IMR-90 (cell line): Measurements from ENCODE around the gene MYO7B. TPM values are rescaled to one million over a fixed set of nuclear protein-coding genes. Genes with fewer than 3 reads are reported as not detected.

Experiments
- ATAC-seq: fragments of 200-7000 bp; cut with Tn5 transposase; 2 replicates; pipeline ENCODE4 v1.9.1; 2020; ENCODE audit warnings: low read depth, mild to moderate bottlenecking, moderate library complexity
- BruUV-seq: library from RNA; stranded (reverse); fragments of 400-500 nt; replicated peaks from 2 replicates; lab custom pipeline; 2021; lab: Mats Ljungman, UMichigan
- CTCF ChIA-PET: fragments of 300-600 bp; formaldehyde crosslinking; extraction: SDS; loops from one replicate; lab custom pipeline; 2021; ENCODE audit warnings: antibody characterized with exemption; lab: Yijun Ruan, JAX
- POLR2A ChIA-PET: fragments of 300-600 bp; sonication (Branson Sonifier 250); formaldehyde crosslinking; loops from one replicate; lab custom pipeline; 2022; ENCODE audit warnings: antibody characterized with exemption; ENCODE audit not compliant: unreplicated experiment; lab: Charles Lee
- DNase-seq: peaks from one replicate; pipeline ENCODE4 v3.0.0; 2013
- H2AFZ ChIP-seq: replicated peaks from 2 replicates; pipeline ENCODE3; 2013; ENCODE audit warnings: low read length, mild to moderate bottlenecking; ENCODE audit not compliant: poor library complexity
- H2AK5ac ChIP-seq: 2 replicates; pipeline ENCODE4 v1.6.1; 2013; ENCODE audit warnings: low read depth, low read length, inconsistent platforms
- H2AK9ac ChIP-seq: replicated peaks from 2 replicates; pipeline ENCODE3; 2013; ENCODE audit warnings: mild to moderate bottlenecking, low read depth, low read length, moderate library complexity; ENCODE audit not compliant: poor library complexity
- H2BK120ac ChIP-seq: 2 replicates; pipeline ENCODE4 v1.6.1; 2013; ENCODE audit warnings: low read depth, low read length, inconsistent platforms
- H2BK15ac ChIP-seq: 3 replicates; pipeline ENCODE4 v1.6.1; 2013; ENCODE audit warnings: low read depth, low read length, inconsistent platforms
- H2BK20ac ChIP-seq: 2 replicates; pipeline ENCODE4 v1.6.1; 2013; ENCODE audit warnings: low read depth, mild to moderate bottlenecking, inconsistent platforms, low read length, moderate library complexity
- H2BK5ac ChIP-seq: 2 replicates; pipeline ENCODE4 v1.6.1; 2013; ENCODE audit warnings: mild to moderate bottlenecking, low read depth, low read length, inconsistent platforms; ENCODE audit not compliant: poor library complexity, severe bottlenecking
- H3K14ac ChIP-seq: replicated peaks from 2 replicates; pipeline ENCODE4 v1.6.1; 2013; ENCODE audit warnings: low read depth, low read length, inconsistent platforms
- H3K18ac ChIP-seq: 2 replicates; pipeline ENCODE4 v1.6.1; 2013; ENCODE audit warnings: low read depth, low read length, control low read depth
- H3K23ac ChIP-seq: 2 replicates; pipeline ENCODE4 v1.6.1; 2013; ENCODE audit warnings: low read depth, low read length, inconsistent platforms
- H3K27ac ChIP-seq: 2 replicates; pipeline ENCODE4 v1.5.1; 2013; ENCODE audit warnings: mild to moderate bottlenecking, control low read depth, low read length; ENCODE audit not compliant: insufficient read depth
- H3K27me3 ChIP-seq: 2 replicates; pipeline ENCODE4 v1.6.1; 2013; ENCODE audit warnings: low read length; ENCODE audit not compliant: control insufficient read depth, insufficient read depth
- H3K36me3 ChIP-seq: 2 replicates; pipeline ENCODE4 v1.6.1; 2013; ENCODE audit warnings: low read length, mixed read lengths; ENCODE audit not compliant: control insufficient read depth, insufficient read depth
- H3K4ac ChIP-seq: 2 replicates; pipeline ENCODE4 v1.6.1; 2013; ENCODE audit warnings: low read depth, low read length, inconsistent platforms
- H3K4me1 ChIP-seq: 2 replicates; pipeline ENCODE4 v1.6.1; 2013; ENCODE audit warnings: low read length, mixed read lengths; ENCODE audit not compliant: control insufficient read depth, insufficient read depth
- H3K4me2 ChIP-seq: 2 replicates; pipeline ENCODE4 v1.6.1; 2013; ENCODE audit warnings: low read depth, mild to moderate bottlenecking, control low read depth, low read length, moderate library complexity
- H3K4me3 ChIP-seq: 2 replicates; pipeline ENCODE4 v1.5.1; 2013; ENCODE audit warnings: low read depth, mild to moderate bottlenecking, control low read depth, low read length, moderate library complexity; ENCODE audit not compliant: insufficient read depth
- H3K56ac ChIP-seq: 2 replicates; pipeline ENCODE4 v1.6.1; 2013; ENCODE audit warnings: low read length, inconsistent platforms; ENCODE audit not compliant: insufficient read depth; ENCODE audit errors: extremely low read depth
- H3K79me1 ChIP-seq, 2 experiments: 2 replicates each; pipeline ENCODE4 v1.6.1; 2013; ENCODE audit warnings: low read length in 2 of 2, inconsistent platforms in 1 of 2, low read depth in 1 of 2
- H3K9ac ChIP-seq: 2 replicates; pipeline ENCODE4 v1.6.1; 2013; ENCODE audit warnings: low read depth, low read length, control low read depth
- H3K9me1 ChIP-seq: 2 replicates; pipeline ENCODE4 v1.6.1; 2013; ENCODE audit warnings: low read length, inconsistent platforms; ENCODE audit not compliant: insufficient read depth
- H3K9me3 ChIP-seq: 2 replicates; pipeline ENCODE4 v1.6.1; 2013; ENCODE audit warnings: low read length; ENCODE audit not compliant: control insufficient read depth, insufficient read depth
- H4K20me1 ChIP-seq: 2 replicates; pipeline ENCODE4 v1.6.1; 2013; ENCODE audit warnings: low read length, inconsistent platforms; ENCODE audit not compliant: insufficient read depth
- H4K5ac ChIP-seq: 2 replicates; pipeline ENCODE4 v1.6.1; 2013; ENCODE audit warnings: mild to moderate bottlenecking, low read depth, low read length, control low read depth
- H4K8ac ChIP-seq, 2 experiments: 2 replicates each; pipeline ENCODE4 v1.6.1; 2013; ENCODE audit warnings: low read depth in 2 of 2, low read length in 2 of 2, control low read depth in 1 of 2, inconsistent platforms in 1 of 2
- H4K91ac ChIP-seq: 2 replicates; pipeline ENCODE4 v1.6.1; 2013; ENCODE audit warnings: low read depth, low read length, inconsistent platforms; ENCODE audit not compliant: insufficient read depth
- MXI1 ChIP-seq: IDR thresholded peaks from 2 replicates; pipeline ENCODE4 v1.6.1; 2012; ENCODE audit warnings: low read depth, mild to moderate bottlenecking, low read length, moderate library complexity, borderline replicate concordance
- WGBS, 2 experiments: methylation state at CpG; one replicate each; pipeline versions ENCODE4 v1.1.5 to v1.1.7; 2013; ENCODE audit warnings: missing lambda C conversion rate in 2 of 2; ENCODE audit not compliant: insufficient read length in 1 of 2; ENCODE audit errors: extremely low coverage in 2 of 2; 5-methylcytosine and 5-hydroxymethylcytosine counted together
- dilution Hi-C: fragments of 300-500 bp; cut with HindIII; formaldehyde crosslinking; loops from one replicate; pipeline ENCODE4 v1.14.3; 2018; ENCODE audit warnings: low sequenced_read_pairs; ENCODE audit not compliant: unreplicated experiment
- in situ Hi-C: fragments of 300-500 bp; cut with MboI; formaldehyde crosslinking; loops from 3 replicates; pipeline ENCODE4 v1.14.3; 2019; ENCODE audit warnings: low sequenced_read_pairs, inconsistent platforms, mixed read lengths
- intact Hi-C: fragments of 100-400 bp; cut with micrococcal nuclease; formaldehyde crosslinking; loops from 2 replicates; pipeline ENCODE4 v1.10.0; 2022
- polyA plus RNA-seq, 3 experiments: library from polyadenylated mRNA; depleted of rRNA; stranded (reverse); fragments of >200 nt; gene quantifications; 2 replicates each; pipeline ENCODE4 v1.2.3, GENCODE V29; 2012; ENCODE audit warnings: low replicate concordance in 1 of 3
- total RNA-seq: library from RNA; depleted of rRNA; stranded (reverse); fragments of >200 nt; gene quantifications from 2 replicates; pipeline ENCODE4 v1.2.3, GENCODE V29; 2012
- TF ChIP-seq, protein P1 (sequence below): fragments of 150-350 bp; IDR thresholded peaks from 2 replicates; pipeline ENCODE4 v1.6.1; 2017; ENCODE audit warnings: mild to moderate bottlenecking, antibody characterized with exemption, low read length, low read depth
- TF ChIP-seq, protein P2 (sequence below): conservative IDR thresholded peaks from 2 replicates; pipeline ENCODE4 v1.5.1; 2012; ENCODE audit warnings: mild to moderate bottlenecking, low read depth, low read length, improper control_type of control experiment

The MYO7B gene
- total and polyA plus RNA-seq, 2 of the 4 experiments (the other 2 are of a cell fraction) = 0.18 to 0.46 TPM

DNA sequence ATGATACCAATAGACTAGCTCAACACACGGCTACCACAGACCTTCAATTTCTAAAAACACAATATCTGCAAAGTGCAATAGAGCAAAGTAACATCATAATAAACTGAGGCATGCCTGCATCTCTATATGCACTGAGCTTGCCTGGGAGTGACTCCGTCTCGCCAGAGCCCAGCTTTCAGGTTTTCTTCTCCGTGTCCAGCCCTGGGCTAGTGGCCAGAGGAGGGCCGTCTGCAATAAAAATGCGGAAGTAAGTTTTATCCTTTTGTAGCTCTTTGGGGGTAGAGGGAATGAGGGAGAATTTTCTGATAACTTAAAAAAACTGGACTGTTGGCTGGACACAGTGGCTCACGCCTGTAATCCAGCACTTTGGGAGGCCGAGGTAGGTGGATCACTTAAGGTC lies 69.5 kb downstream of the MYO7B start:
- Histone ChIP-seq H2AK9ac (no peak overlapping the region), H2AK5ac (no peak overlapping the region), H3K4ac (no peak overlapping the region), H2AFZ (no peak overlapping the region), H3K14ac (no peak overlapping the region), H2BK20ac (no peak overlapping the region), H2BK5ac (no peak overlapping the region), H3K9me3 (peaks cover 11% of the 10 kb centered on the region), H3K36me3 (no peaks in the 10 kb centered on the region), H4K20me1 (no peaks in the 10 kb centered on the region), H4K8ac (no peak overlapping the region), H3K4me1 (no peaks in the 10 kb centered on the region), H3K9me1 (no peaks in the 10 kb centered on the region), H3K4me2 (no peak overlapping the region), H3K4me3 (no peak overlapping the region), H2BK15ac (no peak overlapping the region), H3K27me3 (peaks cover 15% of the 10 kb centered on the region; the same call in 1 of the 2 replicates), H3K56ac (no peak overlapping the region), H4K91ac (no peak overlapping the region), H2BK120ac (no peak overlapping the region), H3K9ac (no peak overlapping the region), H4K5ac (no peak overlapping the region), H3K23ac (no peak overlapping the region), H3K79me1 (no peaks in the 10 kb centered on the region), H3K18ac (no peak overlapping the region), H3K27ac (no peak overlapping the region)
- dilution Hi-C loops = no loop called here
- ChIA-PET POLR2A (no interaction called here), CTCF (interaction anchor here (2.4 kb wide), 1 partner anchor 14 kb away, joined by 6 read pairs; no protein-coding TSS in a partner anchor)
- intact Hi-C loops = no loop called here
- in situ Hi-C loops = no loop called here
- DNase-seq (no peak), ATAC-seq (no peak)
- TF ChIP-seq, protein P1, sequence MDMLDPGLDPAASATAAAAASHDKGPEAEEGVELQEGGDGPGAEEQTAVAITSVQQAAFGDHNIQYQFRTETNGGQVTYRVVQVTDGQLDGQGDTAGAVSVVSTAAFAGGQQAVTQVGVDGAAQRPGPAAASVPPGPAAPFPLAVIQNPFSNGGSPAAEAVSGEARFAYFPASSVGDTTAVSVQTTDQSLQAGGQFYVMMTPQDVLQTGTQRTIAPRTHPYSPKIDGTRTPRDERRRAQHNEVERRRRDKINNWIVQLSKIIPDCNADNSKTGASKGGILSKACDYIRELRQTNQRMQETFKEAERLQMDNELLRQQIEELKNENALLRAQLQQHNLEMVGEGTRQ = no peak
- TF ChIP-seq MXI1 = no peak
- TF ChIP-seq, protein P2, sequence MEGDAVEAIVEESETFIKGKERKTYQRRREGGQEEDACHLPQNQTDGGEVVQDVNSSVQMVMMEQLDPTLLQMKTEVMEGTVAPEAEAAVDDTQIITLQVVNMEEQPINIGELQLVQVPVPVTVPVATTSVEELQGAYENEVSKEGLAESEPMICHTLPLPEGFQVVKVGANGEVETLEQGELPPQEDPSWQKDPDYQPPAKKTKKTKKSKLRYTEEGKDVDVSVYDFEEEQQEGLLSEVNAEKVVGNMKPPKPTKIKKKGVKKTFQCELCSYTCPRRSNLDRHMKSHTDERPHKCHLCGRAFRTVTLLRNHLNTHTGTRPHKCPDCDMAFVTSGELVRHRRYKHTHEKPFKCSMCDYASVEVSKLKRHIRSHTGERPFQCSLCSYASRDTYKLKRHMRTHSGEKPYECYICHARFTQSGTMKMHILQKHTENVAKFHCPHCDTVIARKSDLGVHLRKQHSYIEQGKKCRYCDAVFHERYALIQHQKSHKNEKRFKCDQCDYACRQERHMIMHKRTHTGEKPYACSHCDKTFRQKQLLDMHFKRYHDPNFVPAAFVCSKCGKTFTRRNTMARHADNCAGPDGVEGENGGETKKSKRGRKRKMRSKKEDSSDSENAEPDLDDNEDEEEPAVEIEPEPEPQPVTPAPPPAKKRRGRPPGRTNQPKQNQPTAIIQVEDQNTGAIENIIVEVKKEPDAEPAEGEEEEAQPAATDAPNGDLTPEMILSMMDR = no peak
- 89% methylated on average over 3 of the region's 8 CpGs; no CpG with 5 or more reads in 1 of the 2 experiments for WGBS, 2 experiments
- no TSS peak for BruUV-seq
